Measurements from ENCODE around the gene SLC16A12. TPM values are rescaled to one million over a fixed set of nuclear protein-coding genes. Genes with fewer than 3 reads are reported as not detected.

Gene SLC16A12
- total and polyA plus RNA-seq, 2 donors from 2014 or later, result 19.0 to 38.8 TPM

- H3K4me1 ChIP-seq (ENCODE audit: control insufficient read depth in 2 of 3, insufficient read depth in 2 of 3, low read depth in 1 of 3, low read length in 3 of 3), result peaks cover 0 to 18% (median 4%) of the 10 kb centered on the region in 3 donors
- H3K9me3 ChIP-seq (ENCODE audit: control insufficient read depth in 2 of 3, insufficient read depth in 1 of 3, low read length in 3 of 3), result no peaks in the 10 kb centered on the region
- DNase-seq, result no peak
- H3K36me3 ChIP-seq (ENCODE audit: control insufficient read depth in 2 of 3, insufficient read depth in 3 of 3, low read length in 3 of 3), result peaks cover 0 to 11% (median 0%) of the 10 kb centered on the region in 3 donors
- no peak overlapping the region for H3K9ac ChIP-seq (ENCODE audit: low read length in 3 of 3)
- TF ChIP-seq CTCF (IDR thresholded peaks at IDR 0.05; ENCODE audit: borderline replicate concordance, extremely low read depth, insufficient read depth), result no peak
- intact Hi-C loops (cut with DNase I), result no loop called here
- peak overlapping the region in 1 of 2 donors; percentile 20 for H3K27ac ChIP-seq (ENCODE audit: low read depth in 2 of 2, low read length in 2 of 2)
- no peaks in the 10 kb centered on the region for H3K27me3 ChIP-seq (ENCODE audit: control insufficient read depth, insufficient read depth, low read length)
- FAIRE-seq, result no peak
- H3K4me3 ChIP-seq (ENCODE audit: low read length in 3 of 3), result no peak overlapping the region
Observed at GRCh38 chr10:89504691-89505090, 30.7 kb downstream of the SLC16A12 start.

- H3K36me3 ChIP-seq (ENCODE audit: control insufficient read depth in 2 of 3, insufficient read depth in 3 of 3, low read length in 3 of 3), result peaks cover 0 to 11% (median 0%) of the 10 kb centered on the region in 3 donors
- peak overlapping the region; percentile 23 to 29 for H3K27ac ChIP-seq (ENCODE audit: low read depth in 2 of 2, low read length in 2 of 2)
- DNase-seq, result peak in 1 of 5 donors; percentile 50
- no peak for TF ChIP-seq CTCF (IDR thresholded peaks at IDR 0.05; ENCODE audit: borderline replicate concordance, extremely low read depth, insufficient read depth)
- intact Hi-C loops (cut with DNase I), result no loop called here
- no peak overlapping the region for H3K4me3 ChIP-seq (ENCODE audit: low read length in 3 of 3)
- H3K27me3 ChIP-seq (ENCODE audit: control insufficient read depth, insufficient read depth, low read length), result no peaks in the 10 kb centered on the region
- no peak for FAIRE-seq
- no peaks in the 10 kb centered on the region for H3K9me3 ChIP-seq (ENCODE audit: control insufficient read depth in 2 of 3, insufficient read depth in 1 of 3, low read length in 3 of 3)
- peaks cover 0 to 18% (median 4%) of the 10 kb centered on the region in 3 donors for H3K4me1 ChIP-seq (ENCODE audit: control insufficient read depth in 2 of 3, insufficient read depth in 2 of 3, low read depth in 1 of 3, low read length in 3 of 3)
- H3K9ac ChIP-seq (ENCODE audit: low read length in 3 of 3), result no peak overlapping the region
Observed at GRCh38 chr10:89503652-89504370, 31.6 kb downstream of the SLC16A12 start.

- H3K27ac ChIP-seq (ENCODE audit: low read depth in 2 of 2, low read length in 2 of 2), result peak overlapping the region in 1 of 2 donors; percentile 29
- intact Hi-C loops (cut with DNase I), result no loop called here
- TF ChIP-seq CTCF (IDR thresholded peaks at IDR 0.05; ENCODE audit: borderline replicate concordance, extremely low read depth, insufficient read depth), result no peak
- peaks cover 0 to 18% (median 4%) of the 10 kb centered on the region in 3 donors for H3K4me1 ChIP-seq (ENCODE audit: control insufficient read depth in 2 of 3, insufficient read depth in 2 of 3, low read depth in 1 of 3, low read length in 3 of 3)
- no peak overlapping the region for H3K4me3 ChIP-seq (ENCODE audit: low read length in 3 of 3)
- no peak for DNase-seq
- H3K36me3 ChIP-seq (ENCODE audit: control insufficient read depth in 2 of 3, insufficient read depth in 3 of 3, low read length in 3 of 3), result peaks cover 0 to 11% (median 0%) of the 10 kb centered on the region in 3 donors
- no peaks in the 10 kb centered on the region for H3K27me3 ChIP-seq (ENCODE audit: control insufficient read depth, insufficient read depth, low read length)
- no peak overlapping the region for H3K9ac ChIP-seq (ENCODE audit: low read length in 3 of 3)
- no peak for FAIRE-seq
- no peaks in the 10 kb centered on the region for H3K9me3 ChIP-seq (ENCODE audit: control insufficient read depth in 2 of 3, insufficient read depth in 1 of 3, low read length in 3 of 3)
Observed at GRCh38 chr10:89503151-89503550, 32.2 kb downstream of the SLC16A12 start.
